GM21515 (cell line): ENCODE results near the gene LRIG1.

Experiments
- ATAC-seq: cut with Tn5 transposase; IDR thresholded peaks from one replicate; pipeline ENCODE4 v1.9.1; 2021; ENCODE audit not compliant: unreplicated experiment

The LRIG1 gene

GRCh38 chr3:66500576-66501482 is at the start of gene LRIG1:
TSS of gene LRIG1 (minus strand) at chr3:66501022. CDS start at chr3:66500407, 615 bp downstream.
- peak; percentile 98 for ATAC-seq

DNA sequence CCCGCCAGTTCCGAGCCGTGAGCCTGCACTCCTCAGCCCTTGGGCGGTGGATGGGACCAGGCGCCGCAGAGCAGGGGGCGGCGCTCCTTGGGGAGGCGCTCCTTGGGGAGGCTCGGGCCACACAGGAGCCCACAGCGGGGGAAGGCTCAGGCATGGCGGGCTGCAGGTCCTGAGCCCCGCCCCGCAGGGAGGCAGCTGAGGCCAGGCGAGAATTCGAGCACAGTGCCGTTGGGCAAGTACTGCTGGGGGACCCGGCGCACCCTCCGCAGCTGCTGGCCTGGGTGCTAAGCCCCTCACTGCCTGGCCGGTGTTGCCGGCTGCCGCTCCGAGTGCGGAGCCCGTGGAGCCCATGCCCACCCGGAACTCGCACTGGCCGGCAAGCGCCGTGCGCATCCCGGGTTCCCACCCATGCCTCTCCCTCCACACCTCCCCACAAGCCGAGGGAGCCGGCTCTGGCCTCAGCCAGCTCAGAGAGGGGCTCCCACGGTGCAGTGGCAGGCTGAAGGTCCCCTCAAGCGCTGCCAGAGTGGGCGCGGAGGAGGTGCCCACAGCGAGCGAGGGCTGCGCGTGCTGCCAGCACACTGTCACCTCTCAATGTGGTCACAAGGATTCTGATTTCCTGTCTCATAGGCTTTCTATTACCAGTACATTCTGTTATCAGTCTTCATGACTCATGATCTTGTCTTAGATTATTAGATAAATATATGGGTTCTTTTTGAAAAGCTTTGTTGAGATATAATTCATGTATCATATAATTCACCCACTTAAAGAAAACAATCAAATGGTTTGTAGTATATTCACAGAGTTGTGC is 44.0 kb upstream of the LRIG1 start:
- ATAC-seq, result no peak

DNA sequence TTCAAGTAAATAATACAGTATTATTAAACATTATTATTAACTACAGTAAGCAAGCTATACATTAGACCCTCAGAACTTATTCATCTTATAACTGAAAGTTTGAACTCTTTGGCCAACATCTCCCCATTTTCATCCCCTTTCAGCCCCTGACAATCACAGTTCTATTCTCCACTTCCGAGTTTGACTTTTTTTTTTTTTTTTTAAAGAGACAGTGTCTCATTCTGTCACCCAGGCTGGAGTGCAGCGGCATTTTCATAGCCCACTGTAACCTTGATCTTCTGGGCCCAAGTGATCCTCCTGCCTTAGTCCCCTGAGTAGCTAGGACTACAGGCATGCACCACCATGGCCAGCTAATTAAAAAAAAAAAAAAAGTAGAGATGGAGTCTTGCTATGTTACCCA is 41.3 kb upstream of the LRIG1 start:
- no peak for ATAC-seq

- ATAC-seq, result no peak
Observed at GRCh38 chr3:66539466-66539989, 38.7 kb upstream of the LRIG1 start.

- no peak for ATAC-seq
Observed at GRCh38 chr3:66538390-66538789, 37.6 kb upstream of the LRIG1 start.

- no peak for ATAC-seq
Observed at GRCh38 chr3:66537735-66538134, 36.9 kb upstream of the LRIG1 start.

DNA sequence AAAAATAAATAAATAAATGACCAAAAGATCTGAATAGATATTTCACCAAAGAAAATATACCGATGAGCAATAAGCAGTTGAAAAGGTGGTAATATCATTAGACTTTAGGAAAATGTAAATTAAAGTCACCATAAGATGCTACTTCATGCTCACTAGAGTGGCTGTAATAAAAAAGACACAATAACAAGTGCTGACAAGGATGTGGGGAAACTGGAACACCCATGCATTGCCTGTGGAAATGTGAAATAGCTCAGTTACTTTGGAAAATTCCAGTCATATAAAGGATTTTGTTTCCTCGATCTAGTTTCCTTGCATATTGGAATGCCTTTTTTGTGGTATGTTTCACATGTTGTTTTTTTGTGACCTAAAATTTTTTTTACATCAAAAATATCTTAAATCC is 36.0 kb upstream of the LRIG1 start:
- ATAC-seq, result no peak

- no peak for ATAC-seq
Observed at GRCh38 chr3:66534304-66534845, 33.6 kb upstream of the LRIG1 start.

DNA sequence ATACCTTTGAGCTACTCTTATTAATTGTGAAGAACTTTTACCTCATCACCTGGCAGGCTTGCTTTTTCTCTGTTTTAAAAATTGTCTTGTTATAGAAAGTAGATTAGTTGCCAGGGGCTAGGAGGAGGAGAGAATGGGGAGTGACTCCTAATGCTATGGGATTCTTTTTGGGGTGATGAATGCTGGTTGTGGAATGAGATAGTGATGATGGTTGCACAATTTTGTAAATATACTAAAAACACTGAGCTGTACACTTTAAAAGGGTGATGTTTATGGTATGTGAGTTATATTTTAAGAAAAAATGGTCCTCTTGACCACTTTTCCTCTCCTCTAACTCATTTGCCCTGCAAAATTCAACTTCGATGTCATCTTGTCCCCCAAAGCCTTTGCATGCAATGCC is 31.8 kb upstream of the LRIG1 start:
- ATAC-seq, result no peak

- ATAC-seq, result no peak
Observed at GRCh38 chr3:66532160-66532587, 31.4 kb upstream of the LRIG1 start.

GRCh38 chr3:66531256-66531655 is 30.4 kb upstream of the LRIG1 start:
- ATAC-seq, result no peak

- no peak for ATAC-seq
Observed at GRCh38 chr3:66527246-66527645, 26.4 kb upstream of the LRIG1 start.

GRCh38 chr3:66525771-66526170 is 24.9 kb upstream of the LRIG1 start:
- no peak for ATAC-seq

GRCh38 chr3:66520724-66521123 is 19.9 kb upstream of the LRIG1 start:
- ATAC-seq, result no peak

DNA sequence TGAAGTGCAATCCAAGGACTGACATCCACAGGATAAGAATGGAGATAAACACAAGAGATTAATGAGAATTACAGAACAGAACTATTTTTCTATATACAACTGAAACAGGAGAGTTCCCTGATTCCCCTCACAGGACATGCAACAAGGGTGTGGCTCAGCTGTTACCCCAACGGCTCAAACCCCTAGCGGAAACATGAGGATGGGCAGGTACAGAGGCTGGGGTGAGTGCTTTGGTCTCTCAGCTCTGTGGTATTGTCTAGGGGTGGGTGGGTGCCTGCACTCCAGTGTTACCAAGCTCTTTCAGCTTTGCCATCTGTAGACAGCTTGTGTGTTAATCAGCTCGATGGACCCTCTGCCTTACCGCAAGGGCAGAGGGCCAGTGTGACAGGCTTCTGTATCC is 17.8 kb upstream of the LRIG1 start:
- no peak for ATAC-seq

GRCh38 chr3:66518126-66518525 is 17.3 kb upstream of the LRIG1 start:
- ATAC-seq, result no peak

DNA sequence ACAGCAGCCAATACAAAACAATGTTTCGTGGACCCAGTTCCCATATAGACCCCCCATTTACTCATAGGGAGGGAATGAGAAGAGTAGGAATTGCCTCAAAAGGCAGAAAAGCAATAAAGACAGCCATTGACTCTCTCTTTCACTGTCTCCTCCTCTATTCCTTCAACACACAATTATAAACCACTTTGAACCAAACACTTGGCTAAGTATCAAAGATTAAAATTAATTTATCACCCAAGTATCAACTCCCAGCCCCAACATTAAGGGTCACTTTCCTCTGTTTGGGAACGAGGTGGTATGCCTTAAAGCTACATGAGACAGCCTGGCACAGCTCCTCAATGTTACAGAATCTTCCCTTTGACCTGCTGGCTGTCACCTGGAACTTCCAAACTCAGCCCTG is 16.4 kb upstream of the LRIG1 start:
- no peak for ATAC-seq

DNA sequence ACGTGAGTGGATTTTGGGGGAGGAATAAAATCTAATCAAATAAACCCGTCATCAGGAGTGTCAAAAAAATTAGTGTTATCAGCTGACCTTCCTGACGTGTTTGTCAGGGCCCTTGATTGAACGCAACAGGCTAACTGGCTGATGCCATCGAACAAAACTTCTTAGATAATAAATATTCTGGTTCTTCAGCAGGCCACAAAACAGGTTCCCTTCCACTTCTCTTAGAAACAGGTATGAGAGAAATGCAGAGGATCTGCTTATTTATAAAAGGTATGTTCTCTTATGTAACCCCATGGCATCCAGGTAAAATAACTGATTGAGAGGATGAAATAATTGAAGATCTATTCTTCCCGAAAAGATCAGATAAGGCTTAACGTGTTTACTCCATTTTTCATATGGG is 7.6 kb upstream of the LRIG1 start:
- no peak for ATAC-seq

GRCh38 chr3:66507423-66508260 is 6.8 kb upstream of the LRIG1 start:
- no peak for ATAC-seq

GRCh38 chr3:66506154-66506553 is 5.3 kb upstream of the LRIG1 start:
- no peak for ATAC-seq
